GM18951 (cell line): ENCODE data around the gene CHMP6.

ENCODE experiments used
- POLR2A ChIP-seq: IDR thresholded peaks from 4 replicates; pipeline ENCODE4 v1.6.1; 2011; ENCODE audit warnings: mild to moderate bottlenecking; ENCODE audit not compliant: insufficient read length, insufficient read depth; ENCODE audit errors: extremely low read depth
- in situ Hi-C: fragments of 300-500 bp; cut with MboI; formaldehyde crosslinking; loops from one replicate; pipeline ENCODE4 v1.12.0; 2022; ENCODE audit warnings: low sequenced_read_pairs, mixed read lengths, inconsistent platforms; ENCODE audit not compliant: unreplicated experiment

Gene CHMP6

DNA sequence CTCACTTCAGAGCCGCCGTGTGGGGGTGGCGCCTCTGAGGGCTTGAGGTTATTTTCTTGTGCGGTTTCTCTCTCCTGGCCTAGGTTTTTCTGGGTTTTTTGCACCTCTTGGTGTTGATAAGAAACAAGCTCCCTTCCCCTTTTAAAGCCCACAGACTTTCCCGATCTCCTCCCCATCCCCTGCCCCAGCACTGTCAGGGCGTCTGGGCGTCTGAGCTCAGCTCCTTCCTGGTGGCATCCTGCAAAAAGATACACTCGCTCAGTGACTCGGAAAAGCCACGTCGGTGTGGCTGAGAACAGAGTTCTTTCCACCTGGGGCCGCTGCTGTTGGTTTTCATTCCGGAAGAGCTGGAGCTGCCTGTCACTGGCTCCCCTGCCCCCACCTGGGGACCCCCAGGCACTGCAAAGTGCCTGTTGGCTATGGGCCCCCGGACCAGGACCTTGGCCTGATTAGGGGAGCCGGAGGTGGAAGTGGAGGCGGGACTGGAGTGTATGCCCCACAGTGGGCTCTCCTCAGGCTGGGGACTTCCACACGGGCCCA is 57.8 kb downstream of the CHMP6 start:
- no peak for TF ChIP-seq POLR2A
- in situ Hi-C loops, result no loop called here
